ENCODE data around the gene DCST1. TPM values are rescaled to one million over a fixed set of nuclear protein-coding genes. Genes with fewer than 3 reads are reported as not detected.
A peak's percentile ranks its signal among the peaks of the same experiment; 100 is the strongest.

The DCST1 gene
- total and polyA plus RNA-seq, 2 of the 13 experiments (the other 11 are each of a cell fraction or from before 2014, with no cell fraction given) = 0.04 TPM; not detected in 1

DNA sequence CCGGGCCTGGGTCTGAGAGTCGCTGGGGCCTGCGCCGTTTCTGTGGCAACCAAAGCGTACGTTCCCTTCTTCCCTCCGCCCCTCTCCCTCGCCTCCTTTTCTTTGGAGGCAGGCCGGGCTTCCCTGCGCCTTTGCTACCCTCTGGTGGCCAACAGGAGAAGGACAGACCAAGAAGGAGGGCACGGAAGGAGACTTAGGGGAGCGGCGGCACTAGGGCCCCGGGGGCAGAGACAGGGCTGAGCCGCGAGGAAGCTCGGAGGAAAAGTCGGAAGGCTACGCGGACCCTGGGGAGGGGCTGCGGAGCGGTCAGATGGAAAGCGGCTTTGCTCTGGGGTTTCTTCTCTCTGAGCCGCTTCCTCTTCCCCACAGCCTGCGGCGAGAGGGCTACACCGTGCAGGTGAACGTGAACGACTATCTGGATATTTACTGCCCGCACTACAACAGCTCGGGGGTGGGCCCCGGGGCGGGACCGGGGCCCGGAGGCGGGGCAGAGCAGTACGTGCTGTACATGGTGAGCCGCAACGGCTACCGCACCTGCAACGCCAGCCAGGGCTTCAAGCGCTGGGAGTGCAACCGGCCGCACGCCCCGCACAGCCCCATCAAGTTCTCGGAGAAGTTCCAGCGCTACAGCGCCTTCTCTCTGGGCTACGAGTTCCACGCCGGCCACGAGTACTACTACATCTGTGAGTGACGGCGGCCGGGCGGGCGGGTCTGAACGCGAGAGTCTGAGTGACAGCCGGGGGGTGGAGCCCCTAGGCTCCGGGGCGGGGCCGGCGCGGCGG, 51.3 kb downstream of the DCST1 start (continued):
- TF ChIP-seq IRF1 (CRISPR knock-in tag; IDR thresholded peaks at IDR 0.05; ENCODE audit: low read depth) = no peak
- peak; percentile 34; the same call in 1 of the 2 replicates for TF ChIP-seq RCOR2 (CRISPR knock-in tag; IDR thresholded peaks at IDR 0.05)
- TF ChIP-seq, protein P1, sequence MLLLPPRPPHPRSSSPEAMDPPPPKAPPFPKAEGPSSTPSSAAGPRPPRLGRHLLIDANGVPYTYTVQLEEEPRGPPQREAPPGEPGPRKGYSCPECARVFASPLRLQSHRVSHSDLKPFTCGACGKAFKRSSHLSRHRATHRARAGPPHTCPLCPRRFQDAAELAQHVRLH (CRISPR knock-in tag; IDR thresholded peaks at IDR 0.05; ENCODE audit: borderline replicate concordance, low read depth) = peak; percentile 81
- TF ChIP-seq ARNTL (CRISPR knock-in tag; IDR thresholded peaks at IDR 0.05) = peak; percentile 74; the same call in 1 of the 2 replicates
- peak; percentile 85; the same call in 1 of the 2 replicates for TF ChIP-seq KAT7 (CRISPR knock-in tag; IDR thresholded peaks at IDR 0.05; ENCODE audit: borderline replicate concordance)
- peak; percentile 67 for TF ChIP-seq POLR2G (IDR thresholded peaks at IDR 0.05; ENCODE audit: low read depth, low read length)
- TF ChIP-seq ZNF530 (CRISPR knock-in tag; IDR thresholded peaks at IDR 0.05; ENCODE audit: low read depth) = no peak
- TF ChIP-seq ZNF329 (CRISPR knock-in tag; IDR thresholded peaks at IDR 0.05; ENCODE audit: low read depth) = 0 out of 2 replicates have a peak, but pooled peaks have one; percentile 48
- no peak for TF ChIP-seq GTF2F1 (IDR thresholded peaks at IDR 0.05; ENCODE audit: low read length)
- TF ChIP-seq, protein P2, sequence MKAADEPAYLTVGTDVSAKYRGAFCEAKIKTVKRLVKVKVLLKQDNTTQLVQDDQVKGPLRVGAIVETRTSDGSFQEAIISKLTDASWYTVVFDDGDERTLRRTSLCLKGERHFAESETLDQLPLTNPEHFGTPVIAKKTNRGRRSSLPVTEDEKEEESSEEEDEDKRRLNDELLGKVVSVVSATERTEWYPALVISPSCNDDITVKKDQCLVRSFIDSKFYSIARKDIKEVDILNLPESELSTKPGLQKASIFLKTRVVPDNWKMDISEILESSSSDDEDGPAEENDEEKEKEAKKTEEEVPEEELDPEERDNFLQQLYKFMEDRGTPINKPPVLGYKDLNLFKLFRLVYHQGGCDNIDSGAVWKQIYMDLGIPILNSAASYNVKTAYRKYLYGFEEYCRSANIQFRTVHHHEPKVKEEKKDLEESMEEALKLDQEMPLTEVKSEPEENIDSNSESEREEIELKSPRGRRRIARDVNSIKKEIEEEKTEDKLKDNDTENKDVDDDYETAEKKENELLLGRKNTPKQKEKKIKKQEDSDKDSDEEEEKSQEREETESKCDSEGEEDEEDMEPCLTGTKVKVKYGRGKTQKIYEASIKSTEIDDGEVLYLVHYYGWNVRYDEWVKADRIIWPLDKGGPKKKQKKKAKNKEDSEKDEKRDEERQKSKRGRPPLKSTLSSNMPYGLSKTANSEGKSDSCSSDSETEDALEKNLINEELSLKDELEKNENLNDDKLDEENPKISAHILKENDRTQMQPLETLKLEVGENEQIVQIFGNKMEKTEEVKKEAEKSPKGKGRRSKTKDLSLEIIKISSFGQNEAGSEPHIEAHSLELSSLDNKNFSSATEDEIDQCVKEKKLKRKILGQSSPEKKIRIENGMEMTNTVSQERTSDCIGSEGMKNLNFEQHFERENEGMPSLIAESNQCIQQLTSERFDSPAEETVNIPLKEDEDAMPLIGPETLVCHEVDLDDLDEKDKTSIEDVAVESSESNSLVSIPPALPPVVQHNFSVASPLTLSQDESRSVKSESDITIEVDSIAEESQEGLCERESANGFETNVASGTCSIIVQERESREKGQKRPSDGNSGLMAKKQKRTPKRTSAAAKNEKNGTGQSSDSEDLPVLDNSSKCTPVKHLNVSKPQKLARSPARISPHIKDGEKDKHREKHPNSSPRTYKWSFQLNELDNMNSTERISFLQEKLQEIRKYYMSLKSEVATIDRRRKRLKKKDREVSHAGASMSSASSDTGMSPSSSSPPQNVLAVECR (CRISPR knock-in tag; IDR thresholded peaks at IDR 0.05; ENCODE audit: borderline replicate concordance) = peak; percentile 81
- TF ChIP-seq, protein P3, sequence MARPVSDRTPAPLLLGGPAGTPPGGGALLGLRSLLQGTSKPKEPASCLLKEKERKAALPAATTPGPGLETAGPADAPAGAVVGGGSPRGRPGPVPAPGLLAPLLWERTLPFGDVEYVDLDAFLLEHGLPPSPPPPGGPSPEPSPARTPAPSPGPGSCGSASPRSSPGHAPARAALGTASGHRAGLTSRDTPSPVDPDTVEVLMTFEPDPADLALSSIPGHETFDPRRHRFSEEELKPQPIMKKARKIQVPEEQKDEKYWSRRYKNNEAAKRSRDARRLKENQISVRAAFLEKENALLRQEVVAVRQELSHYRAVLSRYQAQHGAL (CRISPR knock-in tag; IDR thresholded peaks at IDR 0.05; ENCODE audit: not compliant biosample characterization) = no peak
- TF ChIP-seq, protein P4, sequence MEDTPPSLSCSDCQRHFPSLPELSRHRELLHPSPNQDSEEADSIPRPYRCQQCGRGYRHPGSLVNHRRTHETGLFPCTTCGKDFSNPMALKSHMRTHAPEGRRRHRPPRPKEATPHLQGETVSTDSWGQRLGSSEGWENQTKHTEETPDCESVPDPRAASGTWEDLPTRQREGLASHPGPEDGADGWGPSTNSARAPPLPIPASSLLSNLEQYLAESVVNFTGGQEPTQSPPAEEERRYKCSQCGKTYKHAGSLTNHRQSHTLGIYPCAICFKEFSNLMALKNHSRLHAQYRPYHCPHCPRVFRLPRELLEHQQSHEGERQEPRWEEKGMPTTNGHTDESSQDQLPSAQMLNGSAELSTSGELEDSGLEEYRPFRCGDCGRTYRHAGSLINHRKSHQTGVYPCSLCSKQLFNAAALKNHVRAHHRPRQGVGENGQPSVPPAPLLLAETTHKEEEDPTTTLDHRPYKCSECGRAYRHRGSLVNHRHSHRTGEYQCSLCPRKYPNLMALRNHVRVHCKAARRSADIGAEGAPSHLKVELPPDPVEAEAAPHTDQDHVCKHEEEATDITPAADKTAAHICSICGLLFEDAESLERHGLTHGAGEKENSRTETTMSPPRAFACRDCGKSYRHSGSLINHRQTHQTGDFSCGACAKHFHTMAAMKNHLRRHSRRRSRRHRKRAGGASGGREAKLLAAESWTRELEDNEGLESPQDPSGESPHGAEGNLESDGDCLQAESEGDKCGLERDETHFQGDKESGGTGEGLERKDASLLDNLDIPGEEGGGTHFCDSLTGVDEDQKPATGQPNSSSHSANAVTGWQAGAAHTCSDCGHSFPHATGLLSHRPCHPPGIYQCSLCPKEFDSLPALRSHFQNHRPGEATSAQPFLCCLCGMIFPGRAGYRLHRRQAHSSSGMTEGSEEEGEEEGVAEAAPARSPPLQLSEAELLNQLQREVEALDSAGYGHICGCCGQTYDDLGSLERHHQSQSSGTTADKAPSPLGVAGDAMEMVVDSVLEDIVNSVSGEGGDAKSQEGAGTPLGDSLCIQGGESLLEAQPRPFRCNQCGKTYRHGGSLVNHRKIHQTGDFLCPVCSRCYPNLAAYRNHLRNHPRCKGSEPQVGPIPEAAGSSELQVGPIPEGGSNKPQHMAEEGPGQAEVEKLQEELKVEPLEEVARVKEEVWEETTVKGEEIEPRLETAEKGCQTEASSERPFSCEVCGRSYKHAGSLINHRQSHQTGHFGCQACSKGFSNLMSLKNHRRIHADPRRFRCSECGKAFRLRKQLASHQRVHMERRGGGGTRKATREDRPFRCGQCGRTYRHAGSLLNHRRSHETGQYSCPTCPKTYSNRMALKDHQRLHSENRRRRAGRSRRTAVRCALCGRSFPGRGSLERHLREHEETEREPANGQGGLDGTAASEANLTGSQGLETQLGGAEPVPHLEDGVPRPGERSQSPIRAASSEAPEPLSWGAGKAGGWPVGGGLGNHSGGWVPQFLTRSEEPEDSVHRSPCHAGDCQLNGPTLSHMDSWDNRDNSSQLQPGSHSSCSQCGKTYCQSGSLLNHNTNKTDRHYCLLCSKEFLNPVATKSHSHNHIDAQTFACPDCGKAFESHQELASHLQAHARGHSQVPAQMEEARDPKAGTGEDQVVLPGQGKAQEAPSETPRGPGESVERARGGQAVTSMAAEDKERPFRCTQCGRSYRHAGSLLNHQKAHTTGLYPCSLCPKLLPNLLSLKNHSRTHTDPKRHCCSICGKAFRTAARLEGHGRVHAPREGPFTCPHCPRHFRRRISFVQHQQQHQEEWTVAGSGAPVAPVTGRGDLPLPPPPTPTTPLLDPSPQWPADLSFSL (CRISPR knock-in tag; IDR thresholded peaks at IDR 0.05) = no peak
- TF ChIP-seq ZNF225 (CRISPR knock-in tag; IDR thresholded peaks at IDR 0.05) = no peak
- peak; percentile 53; the same call in 1 of the 3 replicates for TF ChIP-seq MXI1 (IDR thresholded peaks at IDR 0.05; ENCODE audit: borderline replicate concordance, low read depth, low read length)
- no peak for TF ChIP-seq SIX4 (CRISPR knock-in tag; IDR thresholded peaks at IDR 0.05)
- TF ChIP-seq REPIN1 (CRISPR knock-in tag; IDR thresholded peaks at IDR 0.05; ENCODE audit: borderline replicate concordance, low read depth) = no peak
